Neutrophil (primary cell): ENCODE measurements around the gene NKPD1.

Source experiments
- H3K27ac ChIP-seq: fragments of 200-600 bp; sonication (generic); 2 replicates; pipeline ENCODE4 v1.5.1; 2016; ENCODE audit warnings: mild to moderate bottlenecking, moderate library complexity
- H3K27me3 ChIP-seq: fragments of 200-600 bp; sonication (generic); 2 replicates; pipeline ENCODE4 v1.6.0; 2016; ENCODE audit warnings: mild to moderate bottlenecking
- H3K36me3 ChIP-seq: fragments of 200-600 bp; sonication (generic); 2 replicates; pipeline ENCODE4 v1.5.1; 2017
- H3K4me1 ChIP-seq, 2 experiments: fragments of 200-600 bp in 1 of 2; sonication (generic) in 1 of 2; 1 replicate in 1 of 2; 2 replicates in 1 of 2; pipeline versions ENCODE4 v1.5.1 to v1.6.1; 2013 to 2016; ENCODE audit warnings: low read depth in 1 of 2, low read length in 1 of 2, mild to moderate bottlenecking in 1 of 2, moderate library complexity in 1 of 2; ENCODE audit not compliant: control insufficient read depth in 1 of 2, insufficient read depth in 1 of 2
- H3K4me3 ChIP-seq, 2 experiments: fragments of 200-600 bp in 1 of 2; sonication (generic) in 1 of 2; 1 replicate in 1 of 2; 2 replicates in 1 of 2; pipeline ENCODE4 v1.5.1; 2013 to 2016; ENCODE audit warnings: low read depth in 1 of 2, low read length in 1 of 2, mild to moderate bottlenecking in 1 of 2, moderate library complexity in 1 of 2
- H3K9me3 ChIP-seq: fragments of 200-600 bp; sonication (generic); 2 replicates; pipeline ENCODE4 v1.5.1; 2016
- TF ChIP-seq, protein P1 (sequence below): fragments of 200-600 bp; sonication (generic); IDR thresholded peaks from 2 replicates; pipeline ENCODE4 v1.5.1; 2016; ENCODE audit warnings: antibody characterized with exemption

NKPD1 gene

GRCh38 chr19:45142016-45142725, 18.6 kb downstream of the NKPD1 start:
- Histone ChIP-seq H3K27ac (no peak overlapping the region), H3K4me3 (no peak overlapping the region), H3K36me3 (peaks cover 59% of the 10 kb centered on the region), H3K4me1 (no peaks in the 10 kb centered on the region), H3K27me3 (no peaks in the 10 kb centered on the region), H3K9me3 (no peaks in the 10 kb centered on the region)
- TF ChIP-seq, protein P1, sequence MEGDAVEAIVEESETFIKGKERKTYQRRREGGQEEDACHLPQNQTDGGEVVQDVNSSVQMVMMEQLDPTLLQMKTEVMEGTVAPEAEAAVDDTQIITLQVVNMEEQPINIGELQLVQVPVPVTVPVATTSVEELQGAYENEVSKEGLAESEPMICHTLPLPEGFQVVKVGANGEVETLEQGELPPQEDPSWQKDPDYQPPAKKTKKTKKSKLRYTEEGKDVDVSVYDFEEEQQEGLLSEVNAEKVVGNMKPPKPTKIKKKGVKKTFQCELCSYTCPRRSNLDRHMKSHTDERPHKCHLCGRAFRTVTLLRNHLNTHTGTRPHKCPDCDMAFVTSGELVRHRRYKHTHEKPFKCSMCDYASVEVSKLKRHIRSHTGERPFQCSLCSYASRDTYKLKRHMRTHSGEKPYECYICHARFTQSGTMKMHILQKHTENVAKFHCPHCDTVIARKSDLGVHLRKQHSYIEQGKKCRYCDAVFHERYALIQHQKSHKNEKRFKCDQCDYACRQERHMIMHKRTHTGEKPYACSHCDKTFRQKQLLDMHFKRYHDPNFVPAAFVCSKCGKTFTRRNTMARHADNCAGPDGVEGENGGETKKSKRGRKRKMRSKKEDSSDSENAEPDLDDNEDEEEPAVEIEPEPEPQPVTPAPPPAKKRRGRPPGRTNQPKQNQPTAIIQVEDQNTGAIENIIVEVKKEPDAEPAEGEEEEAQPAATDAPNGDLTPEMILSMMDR: no peak

GRCh38 chr19:45141203-45141900, 19.4 kb downstream of the NKPD1 start:
- Histone ChIP-seq H3K36me3 (peaks cover 51% of the 10 kb centered on the region), H3K4me3 (no peak overlapping the region), H3K27ac (no peak overlapping the region), H3K9me3 (no peaks in the 10 kb centered on the region), H3K27me3 (no peaks in the 10 kb centered on the region), H3K4me1 (no peaks in the 10 kb centered on the region)
- TF ChIP-seq, protein P1: no peak

- H3K9me3 ChIP-seq: no peaks in the 10 kb centered on the region
- no peaks in the 10 kb centered on the region for H3K27me3 ChIP-seq
- H3K4me1 ChIP-seq: no peaks in the 10 kb centered on the region
- H3K27ac ChIP-seq: no peak overlapping the region
- TF ChIP-seq, protein P1: no peak
- H3K36me3 ChIP-seq: peaks cover 43% of the 10 kb centered on the region
- H3K4me3 ChIP-seq: no peak overlapping the region
Observed at GRCh38 chr19:45140533-45140932, 20.2 kb downstream of the NKPD1 start.

DNA sequence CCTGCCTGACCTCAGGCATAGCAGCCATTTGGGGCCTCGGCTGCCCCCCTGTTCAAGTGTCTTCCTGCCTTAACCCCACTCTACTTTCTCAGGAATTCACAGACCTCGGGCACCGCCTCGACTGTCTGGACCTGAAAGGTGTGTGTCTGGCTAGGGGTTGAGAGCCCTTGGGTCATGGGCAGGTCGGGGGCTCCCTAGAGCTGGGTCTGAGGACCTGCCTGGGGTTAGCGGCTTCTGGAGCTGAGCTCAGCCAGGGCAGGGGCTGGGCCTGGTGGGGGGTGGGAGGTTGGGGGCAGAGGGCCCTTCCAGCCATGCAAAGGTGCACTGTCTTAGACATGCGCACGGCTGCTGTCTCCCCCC, 20.7 kb downstream of the NKPD1 start:
- no peak overlapping the region for H3K4me3 ChIP-seq
- H3K27ac ChIP-seq: no peak overlapping the region
- TF ChIP-seq, protein P1: no peak
- H3K9me3 ChIP-seq: no peaks in the 10 kb centered on the region
- H3K4me1 ChIP-seq: no peaks in the 10 kb centered on the region
- H3K27me3 ChIP-seq: no peaks in the 10 kb centered on the region
- H3K36me3 ChIP-seq: peaks cover 38% of the 10 kb centered on the region

- H3K27ac ChIP-seq: no peak overlapping the region
- no peaks in the 10 kb centered on the region for H3K9me3 ChIP-seq
- peaks cover 32% of the 10 kb centered on the region for H3K36me3 ChIP-seq
- H3K27me3 ChIP-seq: no peaks in the 10 kb centered on the region
- H3K4me3 ChIP-seq: no peak overlapping the region
- no peaks in the 10 kb centered on the region for H3K4me1 ChIP-seq
- TF ChIP-seq, protein P1: no peak
Observed at GRCh38 chr19:45139286-45140143, 21.3 kb downstream of the NKPD1 start.
